Neutrophil (primary cell): ENCODE results near the gene FBP1.

Experiments
- H3K27ac ChIP-seq: fragments of 200-600 bp; sonication (generic); 2 replicates; pipeline ENCODE4 v1.5.1; 2016; ENCODE audit warnings: mild to moderate bottlenecking, moderate library complexity
- H3K27me3 ChIP-seq: fragments of 200-600 bp; sonication (generic); 2 replicates; pipeline ENCODE4 v1.6.0; 2016; ENCODE audit warnings: mild to moderate bottlenecking
- H3K36me3 ChIP-seq: fragments of 200-600 bp; sonication (generic); 2 replicates; pipeline ENCODE4 v1.5.1; 2017
- H3K4me1 ChIP-seq, 2 experiments: fragments of 200-600 bp in 1 of 2; sonication (generic) in 1 of 2; 1 replicate in 1 of 2; 2 replicates in 1 of 2; pipeline versions ENCODE4 v1.5.1 to v1.6.1; 2013 to 2016; ENCODE audit warnings: low read depth in 1 of 2, low read length in 1 of 2, mild to moderate bottlenecking in 1 of 2, moderate library complexity in 1 of 2; ENCODE audit not compliant: control insufficient read depth in 1 of 2, insufficient read depth in 1 of 2
- H3K4me3 ChIP-seq, 2 experiments: fragments of 200-600 bp in 1 of 2; sonication (generic) in 1 of 2; 1 replicate in 1 of 2; 2 replicates in 1 of 2; pipeline ENCODE4 v1.5.1; 2013 to 2016; ENCODE audit warnings: low read depth in 1 of 2, low read length in 1 of 2, mild to moderate bottlenecking in 1 of 2, moderate library complexity in 1 of 2
- H3K9me3 ChIP-seq: fragments of 200-600 bp; sonication (generic); 2 replicates; pipeline ENCODE4 v1.5.1; 2016
- CTCF ChIP-seq: fragments of 200-600 bp; sonication (generic); IDR thresholded peaks from 2 replicates; pipeline ENCODE4 v1.5.1; 2016; ENCODE audit warnings: antibody characterized with exemption

The FBP1 gene

DNA sequence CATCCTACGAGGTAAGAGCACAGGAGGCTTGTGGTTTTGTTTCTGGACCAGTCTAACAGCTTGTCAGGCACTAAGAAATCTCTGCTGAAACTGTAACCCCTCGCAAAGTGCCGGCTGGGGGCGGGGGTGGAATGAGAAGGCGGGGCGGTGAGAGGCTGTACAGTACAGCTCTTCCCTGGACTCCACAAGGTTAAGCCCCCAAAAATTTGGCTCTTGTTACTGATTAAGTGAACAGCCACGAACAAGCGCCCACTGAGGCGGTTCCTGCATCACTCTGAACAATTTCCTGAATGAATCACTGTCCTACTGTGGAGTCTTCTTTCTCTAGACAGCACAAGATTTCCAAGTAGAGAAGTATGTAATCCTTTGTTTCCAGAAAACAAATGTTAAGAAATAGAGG lies 52.5 kb downstream of the FBP1 start:
- no peak overlapping the region for H3K4me3 ChIP-seq
- TF ChIP-seq CTCF, result no peak

DNA sequence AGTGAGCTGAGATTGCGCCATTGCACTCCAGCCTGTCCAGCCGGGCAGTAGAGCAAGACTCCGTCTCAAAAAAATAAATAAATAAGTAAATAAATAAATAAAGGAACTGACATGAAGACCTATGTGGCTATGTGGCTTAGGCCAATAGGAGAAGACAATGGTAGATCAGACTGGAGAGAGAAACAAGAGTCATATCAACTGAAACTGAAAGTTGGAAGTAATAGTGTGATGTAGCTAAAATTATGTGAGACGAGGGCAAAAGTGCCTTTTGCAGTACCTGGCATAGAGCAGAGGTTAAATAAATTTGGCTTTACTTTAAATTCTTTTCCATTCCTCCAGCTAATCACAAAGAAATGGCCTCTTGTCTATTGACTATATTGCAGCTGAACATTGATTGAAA lies 53.0 kb downstream of the FBP1 start:
- no peaks in the 10 kb centered on the region for H3K4me1 ChIP-seq
- H3K4me3 ChIP-seq, result no peak overlapping the region
- no peaks in the 10 kb centered on the region for H3K36me3 ChIP-seq
- no peak for TF ChIP-seq CTCF
- H3K27ac ChIP-seq, result no peak overlapping the region
- no peaks in the 10 kb centered on the region for H3K27me3 ChIP-seq
- H3K9me3 ChIP-seq, result no peaks in the 10 kb centered on the region

More for the DNA sequence above, 52.5 kb downstream of the FBP1 start:
- Histone ChIP-seq H3K4me1 (no peaks in the 10 kb centered on the region), H3K27me3 (no peaks in the 10 kb centered on the region), H3K9me3 (no peaks in the 10 kb centered on the region), H3K27ac (no peak overlapping the region), H3K36me3 (no peaks in the 10 kb centered on the region)

- H3K36me3 ChIP-seq, result no peaks in the 10 kb centered on the region
- H3K4me1 ChIP-seq, result no peaks in the 10 kb centered on the region
- H3K27ac ChIP-seq, result no peak overlapping the region
- H3K27me3 ChIP-seq, result no peaks in the 10 kb centered on the region
- no peak overlapping the region for H3K4me3 ChIP-seq
- no peaks in the 10 kb centered on the region for H3K9me3 ChIP-seq
- TF ChIP-seq CTCF, result no peak
Measured at GRCh38 chr9:94584555-94584954, 54.8 kb downstream of the FBP1 start.

GRCh38 chr9:94581728-94582127 lies 57.6 kb downstream of the FBP1 start:
- Histone ChIP-seq H3K36me3 (no peaks in the 10 kb centered on the region), H3K27ac (no peak overlapping the region), H3K4me1 (no peaks in the 10 kb centered on the region), H3K4me3 (no peak overlapping the region), H3K9me3 (no peaks in the 10 kb centered on the region), H3K27me3 (no peaks in the 10 kb centered on the region)
- no peak for TF ChIP-seq CTCF

DNA sequence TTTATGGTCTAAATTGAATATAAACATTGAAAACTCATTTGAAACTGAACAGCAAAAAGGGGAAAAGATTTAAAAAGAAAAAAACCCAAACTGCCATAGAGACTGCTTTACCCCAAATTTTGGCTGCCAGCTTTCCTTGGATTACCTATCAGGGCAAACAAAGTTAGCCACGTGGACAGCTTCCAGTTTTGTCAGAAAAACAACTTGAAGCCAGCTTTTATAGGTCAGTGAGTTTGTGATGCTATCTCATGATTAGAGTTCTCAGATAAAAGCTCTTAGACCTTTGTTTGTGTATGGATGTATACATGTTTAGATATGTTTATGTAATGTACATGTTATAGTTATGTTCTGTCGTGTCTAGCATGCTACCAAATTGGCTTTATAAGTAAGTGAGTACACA lies 61.7 kb downstream of the FBP1 start:
- H3K4me3 ChIP-seq, result no peak overlapping the region

More for the DNA sequence above, 61.7 kb downstream of the FBP1 start:
- TF ChIP-seq CTCF, result no peak
- Histone ChIP-seq H3K36me3 (no peaks in the 10 kb centered on the region), H3K27ac (no peak overlapping the region), H3K27me3 (no peaks in the 10 kb centered on the region), H3K9me3 (no peaks in the 10 kb centered on the region), H3K4me1 (no peaks in the 10 kb centered on the region)
